Caco-2 (cell line): Measurements from ENCODE around the gene BCAR1. TPM values are rescaled to one million over a fixed set of nuclear protein-coding genes. Genes with fewer than 3 reads are reported as not detected.

Experiments used
- BruUV-seq: library from RNA; stranded (reverse); fragments of 400-500 nt; replicated peaks from 2 replicates; lab custom pipeline; 2021; lab: Mats Ljungman, UMichigan
- CTCF ChIA-PET: fragments of 300-600 bp; sonication (Branson Sonifier 250); formaldehyde crosslinking; loops from one replicate; lab custom pipeline; 2022; ENCODE audit warnings: antibody characterized with exemption; lab: Charles Lee
- POLR2A ChIA-PET: fragments of 300-600 bp; sonication (Branson Sonifier 250); formaldehyde crosslinking; loops from one replicate; lab custom pipeline; 2022; ENCODE audit warnings: antibody characterized with exemption; lab: Charles Lee
- DNase-seq, 2 experiments: peaks; one replicate each; pipeline versions ENCODE4 v3.0.0 to v3.0.0-alpha.2; 2020 to 2022
- H3K27me3 ChIP-seq: replicated peaks from 2 replicates; pipeline ENCODE4 v1.6.0; 2011; ENCODE audit warnings: low read length; ENCODE audit not compliant: control insufficient read depth, insufficient read depth
- H3K36me3 ChIP-seq: 2 replicates; pipeline ENCODE4 v1.5.1; 2011; ENCODE audit warnings: low read length; ENCODE audit not compliant: control insufficient read depth, insufficient read depth
- H3K4me1 ChIP-seq: fragments of 250-450 bp; sonication (Bioruptor Pico); 2 replicates; pipeline ENCODE4 v1.5.1; 2020; ENCODE audit warnings: mild to moderate bottlenecking
- H3K4me3 ChIP-seq: 2 replicates; pipeline ENCODE4 v1.5.1; 2011; ENCODE audit warnings: low read depth, mild to moderate bottlenecking, control low read depth, low read length
- H3K9me3 ChIP-seq: fragments of 250-450 bp; sonication (Bioruptor Pico); 2 replicates; pipeline ENCODE4 v1.5.1; 2020; ENCODE audit warnings: mild to moderate bottlenecking, moderate library complexity
- H3K27ac Mint-ChIP-seq: one replicate; pipeline ENCODE4 v1.8.0; 2022; ENCODE audit warnings: mixed read lengths; ENCODE audit not compliant: unreplicated experiment
- H3K27me3 Mint-ChIP-seq: one replicate; pipeline ENCODE4 v1.8.0; 2022; ENCODE audit warnings: mixed read lengths; ENCODE audit not compliant: insufficient read depth, unreplicated experiment
- H3K36me3 Mint-ChIP-seq: one replicate; pipeline ENCODE4 v1.8.0; 2022; ENCODE audit warnings: mild to moderate bottlenecking, mixed read lengths; ENCODE audit not compliant: insufficient read depth, unreplicated experiment
- H3K4me1 Mint-ChIP-seq: one replicate; pipeline ENCODE4 v1.8.0; 2022; ENCODE audit warnings: low read depth, mixed read lengths; ENCODE audit not compliant: unreplicated experiment
- H3K4me3 Mint-ChIP-seq: one replicate; pipeline ENCODE4 v1.8.0; 2022; ENCODE audit warnings: mild to moderate bottlenecking, moderate library complexity, mixed read lengths; ENCODE audit not compliant: unreplicated experiment
- H3K9me3 Mint-ChIP-seq: one replicate; pipeline ENCODE4 v1.8.0; 2022; ENCODE audit warnings: mixed read lengths; ENCODE audit not compliant: unreplicated experiment
- CTCF ChIP-seq, 2 experiments: fragments of 200-600 bp in 1 of 2; IDR thresholded peaks; 1 replicate in 1 of 2; 2 replicates in 1 of 2; pipeline versions ENCODE4 v1.5.1 to v1.8.0; 2011 to 2022; ENCODE audit warnings: antibody characterized with exemption in 1 of 2, control low read depth in 1 of 2, inconsistent platforms in 1 of 2, low read depth in 1 of 2, low read length in 1 of 2, mild to moderate bottlenecking in 1 of 2, moderate library complexity in 1 of 2; ENCODE audit not compliant: insufficient read depth in 1 of 2, severe bottlenecking in 1 of 2, unreplicated experiment in 1 of 2
- intact Hi-C: fragments of 100-400 bp; cut with micrococcal nuclease; formaldehyde crosslinking; loops from one replicate; pipeline ENCODE4 v1.10.0; 2022; ENCODE audit not compliant: unreplicated experiment
- total RNA-seq: library from RNA; stranded (reverse); gene quantifications from 2 replicates; pipeline ENCODE4 v1.2.3, GENCODE V29; 2022

The BCAR1 gene
- total RNA-seq, 1 experiment from 2014 or later, result 95.5 TPM

DNA sequence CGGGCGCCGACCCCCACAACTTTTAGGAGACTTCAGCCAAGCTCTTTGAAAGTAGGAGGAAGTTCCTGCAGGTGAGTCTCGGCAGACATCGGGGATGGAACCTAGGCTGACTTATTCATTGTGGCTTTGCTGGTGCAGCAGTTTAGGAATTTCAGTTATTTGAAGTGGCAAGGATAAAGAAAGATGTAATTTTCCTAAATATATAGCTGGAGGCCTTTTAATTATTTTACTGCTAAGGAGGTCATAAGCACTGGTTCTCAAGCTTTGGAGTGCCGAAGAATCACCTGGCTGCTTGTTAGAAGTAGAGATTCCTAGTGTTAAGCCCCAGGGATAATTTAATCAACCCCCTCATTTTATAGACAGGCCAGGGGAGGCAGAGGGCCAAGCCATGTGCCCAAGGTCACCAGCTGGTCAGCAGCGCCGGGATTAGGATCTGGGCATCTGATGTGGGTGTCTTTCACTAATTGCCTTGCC, 28.9 kb upstream of the BCAR1 start:
- Histone ChIP-seq H3K4me3 (no peak overlapping the region), H3K9me3 (no peaks in the 10 kb centered on the region), H3K4me1 (no peaks in the 10 kb centered on the region), H3K27me3 (no peaks in the 10 kb centered on the region), H3K36me3 (peaks cover 1% of the 10 kb centered on the region; the same call in 1 of the 2 replicates)
- no peak for DNase-seq
- Mint-ChIP-seq H3K4me1 (no peaks in the 10 kb centered on the region), H3K9me3 (no peaks in the 10 kb centered on the region), H3K4me3 (no peak overlapping the region), H3K27me3 (no peaks in the 10 kb centered on the region), H3K36me3 (peaks cover under 1% of the 10 kb centered on the region), H3K27ac (peak overlapping the region; percentile 39)
- ChIA-PET CTCF (no interaction called here), POLR2A (no interaction called here)
- BruUV-seq, result no TSS peak
- intact Hi-C loops, result loop anchor here (2.0 kb wide), 1 partner anchor 24 kb away; no protein-coding TSS in a partner anchor
- TF ChIP-seq CTCF (IDR thresholded peaks at IDR 0.05; ENCODE audit: insufficient read depth in 1 of 2, low read depth in 1 of 2, low read length in 1 of 2, severe bottlenecking in 1 of 2, unreplicated experiment in 1 of 2), result no peak

DNA sequence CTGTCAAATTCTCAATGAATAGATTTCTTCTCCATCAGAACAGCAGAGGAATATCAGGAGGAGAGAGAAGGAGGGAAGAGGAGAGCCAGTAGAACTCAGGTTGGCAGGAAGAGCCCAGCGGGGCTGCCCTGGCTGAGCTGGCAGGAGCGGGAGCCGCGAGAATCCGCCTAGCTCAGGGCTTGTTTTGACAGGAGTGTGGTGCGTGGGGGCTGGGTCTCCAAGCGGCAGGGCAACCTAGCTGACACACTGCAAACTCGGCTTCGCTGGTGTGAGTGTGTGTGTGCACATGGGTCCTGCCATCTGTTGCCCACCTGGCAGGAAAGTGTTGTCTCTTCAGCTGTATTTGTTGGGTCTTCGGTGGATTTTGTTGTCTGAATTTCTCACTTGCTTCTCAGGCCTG, 27.9 kb upstream of the BCAR1 start:
- DNase-seq, result no peak

More for the DNA sequence above, 27.9 kb upstream of the BCAR1 start:
- no peaks in the 10 kb centered on the region for H3K9me3 Mint-ChIP-seq
- intact Hi-C loops, result no loop called here
- no peak overlapping the region for H3K4me3 Mint-ChIP-seq
- ChIA-PET POLR2A (no interaction called here), CTCF (interaction anchor here (1.0 kb wide), 1 partner anchor 13 kb away, joined by 4 read pairs; no protein-coding TSS in a partner anchor)
- H3K9me3 ChIP-seq, result no peaks in the 10 kb centered on the region
- no peaks in the 10 kb centered on the region for H3K4me1 ChIP-seq
- H3K36me3 ChIP-seq, result no peaks in the 10 kb centered on the region
- no peak overlapping the region for H3K4me3 ChIP-seq
- H3K36me3 Mint-ChIP-seq, result no peaks in the 10 kb centered on the region
- no peak for TF ChIP-seq CTCF (IDR thresholded peaks at IDR 0.05; ENCODE audit: insufficient read depth in 1 of 2, low read depth in 1 of 2, low read length in 1 of 2, severe bottlenecking in 1 of 2, unreplicated experiment in 1 of 2)
- no peaks in the 10 kb centered on the region for H3K27me3 ChIP-seq
- H3K27me3 Mint-ChIP-seq, result no peaks in the 10 kb centered on the region
- no TSS peak for BruUV-seq
- H3K4me1 Mint-ChIP-seq, result no peaks in the 10 kb centered on the region
- no peak overlapping the region for H3K27ac Mint-ChIP-seq
